ENCODE data around the gene JUND.

JUND gene

GRCh38 chr19:18274219-18274780, 7.1 kb downstream of the JUND start, which contains the start of gene IQCN:
IQCN (minus strand) TSS chr19:18274452; CDS start chr19:18269478, 4,974 bp downstream.
- DNase-seq (ENCODE audit: insufficient read length, low spot score) = no peak
- FAIRE-seq = no peak

GRCh38 chr19:18273561-18274218, 7.7 kb downstream of the JUND start:
- DNase-seq (ENCODE audit: insufficient read length, low spot score) = no peak

More at GRCh38 chr19:18274219-18274780, 7.1 kb downstream of the JUND start, which contains the start of gene IQCN:
- no peak for TF ChIP-seq CTCF (IDR thresholded peaks at IDR 0.05; ENCODE audit: insufficient read depth, missing control alignments)

GRCh38 chr19:18271433-18271841, 10.0 kb downstream of the JUND start:
- TF ChIP-seq CTCF (IDR thresholded peaks at IDR 0.05; ENCODE audit: insufficient read depth, missing control alignments) = no peak
- FAIRE-seq (no peak), DNase-seq (ENCODE audit: insufficient read length, low spot score) (no peak)

More at GRCh38 chr19:18273561-18274218, 7.7 kb downstream of the JUND start:
- no peak for FAIRE-seq
- no peak for TF ChIP-seq CTCF (IDR thresholded peaks at IDR 0.05; ENCODE audit: insufficient read depth, missing control alignments)

- TF ChIP-seq CTCF (IDR thresholded peaks at IDR 0.05; ENCODE audit: insufficient read depth, missing control alignments) = no peak
- FAIRE-seq (no peak), DNase-seq (ENCODE audit: insufficient read length, low spot score) (no peak)
Measured at GRCh38 chr19:18270326-18270725, 11.1 kb downstream of the JUND start.

- FAIRE-seq (no peak), DNase-seq (ENCODE audit: insufficient read length, low spot score) (no peak)
- no peak for TF ChIP-seq CTCF (IDR thresholded peaks at IDR 0.05; ENCODE audit: insufficient read depth, missing control alignments)
Measured at GRCh38 chr19:18269070-18269723, 12.2 kb downstream of the JUND start.

GRCh38 chr19:18266771-18267686, 14.4 kb downstream of the JUND start:
- FAIRE-seq = no peak
- no peak for DNase-seq (ENCODE audit: insufficient read length, low spot score)
- TF ChIP-seq CTCF (IDR thresholded peaks at IDR 0.05; ENCODE audit: insufficient read depth, missing control alignments) = no peak
